Measurements from ENCODE around the gene KDM4C. TPM values are rescaled to one million over a fixed set of nuclear protein-coding genes. Genes with fewer than 3 reads are reported as not detected.

The KDM4C gene
- total and polyA plus RNA-seq, 2 of the 13 experiments (the other 11 are each of a cell fraction or from before 2014, with no cell fraction given), result 19.4 to 23.6 TPM

DNA sequence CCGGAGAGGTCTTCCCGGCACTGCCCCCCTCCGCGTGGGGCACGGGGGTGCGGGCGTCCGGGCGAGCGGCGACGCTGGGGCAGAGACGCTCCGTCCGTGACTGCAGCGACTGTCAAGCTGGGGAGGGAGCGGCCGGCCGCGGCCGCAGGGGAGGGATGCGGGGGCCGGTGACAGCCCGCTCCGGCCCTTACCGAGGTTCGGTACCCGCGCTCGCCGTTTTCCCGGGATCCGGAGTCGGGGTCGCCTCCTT lies 400 bp downstream of the KDM4C start:
- Histone ChIP-seq H3K36me3 (replicated peaks in 1 of 2; ENCODE audit: control insufficient read depth in 1 of 2, insufficient read depth in 2 of 2, low read length in 2 of 2) (no peaks in the 10 kb centered on the region), H3K27me3 (ENCODE audit: control insufficient read depth in 1 of 2, insufficient read depth in 2 of 2, low read length in 2 of 2) (no peaks in the 10 kb centered on the region; a peak in 1 of 5 replicates), H3K9ac (ENCODE audit: insufficient read depth, low read depth, low read length) (peak overlapping the region; percentile 84), H2AFZ (ENCODE audit: low read length) (no peak overlapping the region), H3K4me2 (ENCODE audit: low read depth, low read length) (peak overlapping the region; percentile 93), H4K20me1 (ENCODE audit: insufficient read depth, low read length) (no peaks in the 10 kb centered on the region), H3K27ac (ENCODE audit: extremely low read length, insufficient read depth, low read length) (peak overlapping the region; percentile 96), H3K4me3 (replicated peaks in 1 of 3; ENCODE audit: insufficient read depth in 1 of 3, low read depth in 2 of 3, low read length in 3 of 3) (peak overlapping the region; percentile 87 to 95 (median 88)), H3K79me2 (ENCODE audit: insufficient read depth, low read length) (peaks cover 41% of the 10 kb centered on the region), H3K9me3 (ENCODE audit: low read length) (no peaks in the 10 kb centered on the region), H3K4me1 (ENCODE audit: insufficient read depth, low read length) (peaks cover 32% of the 10 kb centered on the region)
- intact Hi-C loops (cut with micrococcal nuclease; ENCODE audit: unreplicated experiment) (loop anchor here (5.0 kb wide), 2 partner anchors 59 to 76 kb away; no protein-coding TSS in a partner anchor), in situ Hi-C loops (cut with HindIII; ENCODE audit: extremely low pct_ligation_motif_present, low pct_unique_long_range_greater_than_20kb) (no loop called here)
- DNase-seq (ENCODE audit: low spot score) (no peak), FAIRE-seq (no peak), ATAC-seq (peak; percentile 42)
- ChIA-PET POLR2A (interaction anchor here (0.7 to 5.1 kb wide), 21 partner anchors 14 to 925 kb away, joined by 3 to 130 read pairs (median 5); partner anchors contain the start of genes ERMP1 and UHRF2), CTCF (ENCODE audit: low intra/inter-chr PET ratio, low total read pairs) (no interaction called here)
- no TSS peak for BruUV-seq (replicated peaks)
- WGBS (ENCODE audit: low lambda C conversion rate), result no CpG with 5 or more reads among the region's 35 CpGs
- TF ChIP-seq ZBTB39 (CRISPR knock-in tag; IDR thresholded peaks at IDR 0.05) (no peak), SIX4 (CRISPR knock-in tag; IDR thresholded peaks at IDR 0.05) (no peak), HNRNPLL (IDR thresholded peaks at IDR 0.05; ENCODE audit: low read depth, low read length, poor library complexity, severe bottlenecking) (no peak), NFIB (CRISPR knock-in tag; IDR thresholded peaks at IDR 0.05; ENCODE audit: borderline replicate concordance) (0 out of 2 replicates have a peak, but pooled peaks have one; percentile 11), ZNF570 (CRISPR knock-in tag; IDR thresholded peaks at IDR 0.05; ENCODE audit: borderline replicate concordance) (no peak), ZNF691 (CRISPR knock-in tag; IDR thresholded peaks at IDR 0.05; ENCODE audit: borderline replicate concordance, low read depth) (no peak), KMT2A (CRISPR knock-in tag; IDR thresholded peaks at IDR 0.05) (0 out of 2 replicates have a peak, but pooled peaks have one; percentile 28), ZNF839 (CRISPR knock-in tag; IDR thresholded peaks at IDR 0.05; ENCODE audit: borderline replicate concordance) (no peak), ZNF546 (CRISPR knock-in tag; conservative IDR thresholded peaks at IDR 0.05) (peak; percentile 47; the same call in 1 of the 2 replicates), FOXK1 (CRISPR knock-in tag; IDR thresholded peaks at IDR 0.05; ENCODE audit: borderline replicate concordance, low read depth) (0 out of 2 replicates have a peak, but pooled peaks have one; percentile 3), KAT7 (CRISPR knock-in tag; IDR thresholded peaks at IDR 0.05; ENCODE audit: borderline replicate concordance) (0 out of 2 replicates have a peak, but pooled peaks have one; percentile 31), ZNF251 (CRISPR knock-in tag; IDR thresholded peaks at IDR 0.05) (no peak), RNF2 (conservative IDR thresholded peaks at IDR 0.05; ENCODE audit: low read depth) (no peak), MIER3 (CRISPR knock-in tag; IDR thresholded peaks at IDR 0.05; ENCODE audit: borderline replicate concordance) (no peak), SOX13 (IDR thresholded peaks at IDR 0.05) (no peak), SOX13 (CRISPR knock-in tag; conservative IDR thresholded peaks at IDR 0.05 in 1 of 2, IDR thresholded peaks at IDR 0.05 in 1 of 2) (no peak), ZNF572 (CRISPR knock-in tag; IDR thresholded peaks at IDR 0.05) (0 out of 2 replicates have a peak, but pooled peaks have one; percentile 59), ATF4 (CRISPR knock-in tag; IDR thresholded peaks at IDR 0.05) (no peak), AGO2 (optimal IDR thresholded peaks at IDR 0.05; ENCODE audit: low read depth, low read length) (peak; percentile 49), POLR2A (IDR thresholded peaks at IDR 0.05; ENCODE audit: insufficient read depth in 1 of 2, low read depth in 2 of 2, low read length in 2 of 2) (no peak), PATZ1 (CRISPR knock-in tag; IDR thresholded peaks at IDR 0.05) (peak; percentile 49; the same call in 1 of the 2 replicates)
